HCT116 (cell line): ENCODE measurements around the gene LMX1A.

Source experiments
- CTCF ChIP-seq, 3 experiments: fragments of 200-600 bp in 1 of 3; sonication (generic) in 1 of 3; IDR thresholded peaks in 2 of 3; conservative IDR thresholded peaks in 1 of 3; 2 replicates each; pipeline ENCODE4 v1.5.1; 2012 to 2017; ENCODE audit warnings: low read depth in 2 of 3, low read length in 2 of 3, antibody characterized with exemption in 1 of 3, borderline replicate concordance in 1 of 3, control low read depth in 1 of 3, mild to moderate bottlenecking in 1 of 3, mixed read lengths in 1 of 3, mixed run types in 1 of 3, moderate library complexity in 1 of 3; ENCODE audit not compliant: insufficient read depth in 1 of 3
- ELF1 ChIP-seq: IDR thresholded peaks from 2 replicates; pipeline ENCODE4 v1.6.1; 2012; ENCODE audit warnings: low read depth, borderline replicate concordance
- EZH2 ChIP-seq: fragments of 200-600 bp; sonication (generic); IDR thresholded peaks from 2 replicates; pipeline ENCODE4 v1.6.1; 2017; ENCODE audit warnings: antibody characterized with exemption, mixed run types
- EZH2phosphoT487 ChIP-seq: fragments of 200-600 bp; IDR thresholded peaks from 2 replicates; pipeline ENCODE4 v1.6.1; 2018; ENCODE audit warnings: antibody characterized with exemption, borderline replicate concordance
- POLR2A ChIP-seq: IDR thresholded peaks from 2 replicates; pipeline ENCODE4 v1.7.0; 2011; ENCODE audit warnings: borderline replicate concordance; ENCODE audit not compliant: insufficient read depth, insufficient read length; ENCODE audit errors: extremely low read depth
- POLR2AphosphoS5 ChIP-seq: IDR thresholded peaks from 2 replicates; pipeline ENCODE4 v1.6.1; 2011; ENCODE audit warnings: mild to moderate bottlenecking, low read depth, low read length, moderate library complexity
- RAD21 ChIP-seq: IDR thresholded peaks from 2 replicates; pipeline ENCODE4 v1.6.1; 2012; ENCODE audit warnings: low read depth, mild to moderate bottlenecking

- TF ChIP-seq CTCF (IDR thresholded peaks at IDR 0.05 in 2 of 3, conservative IDR thresholded peaks at IDR 0.05 in 1 of 3; ENCODE audit: borderline replicate concordance in 1 of 3, insufficient read depth in 1 of 3, low read depth in 2 of 3, low read length in 2 of 3), result no peak
- TF ChIP-seq EZH2phosphoT487, result no peak
- TF ChIP-seq EZH2, result no peak
- TF ChIP-seq ELF1, result no peak
- TF ChIP-seq POLR2A, result no peak
- no peak for TF ChIP-seq POLR2AphosphoS5
- TF ChIP-seq RAD21, result no peak
These were observed 138.6 kb downstream of the LMX1A start for GRCh38 chr1:165217958-165218357.
